GM18505 (cell line): ENCODE data around the gene MATR3.
A peak's percentile ranks its signal among the peaks of the same experiment; 100 is the strongest.

Experiments
- ATAC-seq: cut with Tn5 transposase; IDR thresholded peaks from one replicate; pipeline ENCODE4 v1.9.1; 2021; ENCODE audit not compliant: unreplicated experiment
- POLR2A ChIP-seq: IDR thresholded peaks from 4 replicates; pipeline ENCODE4 v1.6.1; 2011; ENCODE audit warnings: borderline replicate concordance; ENCODE audit not compliant: insufficient read depth, insufficient read length; ENCODE audit errors: extremely low read depth

MATR3 gene

GRCh38 chr5:139283252-139284166, 10.0 kb upstream of the MATR3 start:
- ATAC-seq = no peak
- no peak for TF ChIP-seq POLR2A

GRCh38 chr5:139284295-139284694, 9.2 kb upstream of the MATR3 start:
- no peak for ATAC-seq
- no peak for TF ChIP-seq POLR2A

- no peak for ATAC-seq
- no peak for TF ChIP-seq POLR2A
Observed at GRCh38 chr5:139285651-139286392, 7.7 kb upstream of the MATR3 start.

- ATAC-seq = no peak
- TF ChIP-seq POLR2A = peak; percentile 36
Observed at GRCh38 chr5:139287890-139288635, 5.5 kb upstream of the MATR3 start.

- no peak for ATAC-seq
- no peak for TF ChIP-seq POLR2A
Observed at GRCh38 chr5:139291051-139291450, 2.5 kb upstream of the MATR3 start.

GRCh38 chr5:139293202-139293506, 386 bp upstream of the MATR3 start:
- ATAC-seq = no peak
- TF ChIP-seq POLR2A = no peak

- peak; percentile 4 for TF ChIP-seq POLR2A
Observed at GRCh38 chr5:139294374-139295165, 1.0 kb downstream of the MATR3 start.

GRCh38 chr5:139295346-139296057, 2.0 kb downstream of the MATR3 start:
- TF ChIP-seq POLR2A = no peak
- ATAC-seq = no peak

More at GRCh38 chr5:139294374-139295165, 1.0 kb downstream of the MATR3 start:
- ATAC-seq = peak; percentile 35

GRCh38 chr5:139296198-139296597, 2.7 kb downstream of the MATR3 start:
- TF ChIP-seq POLR2A = no peak
- ATAC-seq = no peak

- no peak for ATAC-seq
- TF ChIP-seq POLR2A = no peak
Observed at GRCh38 chr5:139296862-139297326, 3.4 kb downstream of the MATR3 start.

- ATAC-seq = no peak
- TF ChIP-seq POLR2A = no peak
Observed at GRCh38 chr5:139297439-139298133, 4.0 kb downstream of the MATR3 start.
